DND-41 (cell line): ENCODE results near the gene ADAMTS16.

Experiments
- ATAC-seq: fragments of 200-7000 bp; cut with Tn5 transposase; 3 replicates; pipeline ENCODE4 v1.9.1; 2021; ENCODE audit warnings: low read depth; ENCODE audit not compliant: insufficient read depth
- DNase-seq: peaks from one replicate; pipeline ENCODE4 v3.0.0-alpha.2; 2020
- H2AFZ ChIP-seq: 2 replicates; pipeline ENCODE4 v1.6.0; 2012; ENCODE audit warnings: low read depth, low read length
- H3K27ac ChIP-seq: 2 replicates; pipeline ENCODE4 v1.5.1; 2012; ENCODE audit warnings: low read length, inconsistent platforms
- H3K27me3 ChIP-seq: fragments of 200-600 bp; sonication (generic); 2 replicates; pipeline ENCODE4 v1.6.0; 2012; ENCODE audit warnings: low read length, mild to moderate bottlenecking, inconsistent platforms; ENCODE audit not compliant: insufficient read depth, poor library complexity
- H3K36me3 ChIP-seq: 2 replicates; pipeline ENCODE4 v1.5.1; 2012; ENCODE audit warnings: low read length, inconsistent platforms; ENCODE audit not compliant: insufficient read depth
- H3K4me1 ChIP-seq: 2 replicates; pipeline ENCODE4 v1.5.1; 2012; ENCODE audit warnings: mild to moderate bottlenecking, low read length; ENCODE audit not compliant: insufficient read depth
- H3K4me2 ChIP-seq: 2 replicates; pipeline ENCODE4 v1.6.0; 2012; ENCODE audit warnings: mild to moderate bottlenecking, moderate library complexity, low read length, inconsistent platforms; ENCODE audit not compliant: insufficient read depth
- H3K4me3 ChIP-seq, 2 experiments: fragments of 200-600 bp in 1 of 2; shearing (Covaris generic) in 1 of 2; 2 replicates each; pipeline ENCODE4 v1.5.1; 2012 to 2016; ENCODE audit warnings: inconsistent platforms in 2 of 2, low read length in 2 of 2, mild to moderate bottlenecking in 2 of 2, low read depth in 1 of 2, moderate library complexity in 1 of 2
- H3K79me2 ChIP-seq: 2 replicates; pipeline ENCODE4 v1.6.0; 2012; ENCODE audit warnings: low read length, inconsistent platforms; ENCODE audit not compliant: insufficient read depth
- H3K9ac ChIP-seq: 2 replicates; pipeline ENCODE4 v1.6.0; 2012; ENCODE audit warnings: low read depth, mild to moderate bottlenecking, inconsistent platforms, low read length, moderate library complexity
- H3K9me3 ChIP-seq: 2 replicates; pipeline ENCODE4 v1.5.1; 2012; ENCODE audit warnings: low read length, moderate library complexity, mild to moderate bottlenecking, inconsistent platforms; ENCODE audit not compliant: insufficient read depth, severe bottlenecking
- H4K20me1 ChIP-seq: 2 replicates; pipeline ENCODE4 v1.6.0; 2012; ENCODE audit warnings: low read length; ENCODE audit not compliant: insufficient read depth
- EZH2 ChIP-seq: IDR thresholded peaks from 3 replicates; pipeline ENCODE4 v1.6.1; 2012; ENCODE audit warnings: borderline replicate concordance, low read depth, mild to moderate bottlenecking, moderate library complexity, low read length, inconsistent platforms; ENCODE audit not compliant: severe bottlenecking
- TF ChIP-seq, protein P1 (sequence below): IDR thresholded peaks from 2 replicates; pipeline ENCODE4 v1.5.1; 2012; ENCODE audit warnings: borderline replicate concordance, low read length, moderate library complexity, mild to moderate bottlenecking; ENCODE audit not compliant: poor library complexity, severe bottlenecking; ENCODE audit errors: extremely low read depth

The ADAMTS16 gene

DNA sequence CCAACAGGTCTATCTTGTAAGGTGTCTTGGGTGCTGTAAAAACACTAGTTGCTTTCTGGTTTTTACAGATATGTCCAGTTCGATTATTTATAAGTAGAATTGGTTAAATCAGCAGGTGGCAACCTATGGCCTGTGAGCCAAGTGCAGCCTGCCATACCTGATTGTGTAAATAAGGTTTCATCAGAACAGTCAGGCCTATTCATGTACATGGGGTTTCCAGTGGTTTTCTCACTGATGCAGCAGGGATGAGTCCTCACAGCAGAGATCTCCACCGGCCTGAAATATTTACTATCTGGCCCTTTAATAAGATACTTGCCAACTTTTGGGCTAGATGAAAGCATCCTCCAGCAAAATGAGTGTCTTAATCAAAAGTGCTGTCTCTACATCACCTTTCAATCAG, 149.4 kb downstream of the ADAMTS16 start:
- Histone ChIP-seq H3K79me2 (no peaks in the 10 kb centered on the region), H3K9me3 (no peaks in the 10 kb centered on the region), H3K9ac (no peak overlapping the region), H4K20me1 (no peaks in the 10 kb centered on the region), H3K27ac (no peak overlapping the region), H3K27me3 (no peaks in the 10 kb centered on the region), H3K4me3 (no peak overlapping the region), H3K36me3 (no peaks in the 10 kb centered on the region), H2AFZ (no peak overlapping the region), H3K4me1 (no peaks in the 10 kb centered on the region), H3K4me2 (no peak overlapping the region)
- ATAC-seq: no peak
- DNase-seq: no peak
- TF ChIP-seq, protein P1, sequence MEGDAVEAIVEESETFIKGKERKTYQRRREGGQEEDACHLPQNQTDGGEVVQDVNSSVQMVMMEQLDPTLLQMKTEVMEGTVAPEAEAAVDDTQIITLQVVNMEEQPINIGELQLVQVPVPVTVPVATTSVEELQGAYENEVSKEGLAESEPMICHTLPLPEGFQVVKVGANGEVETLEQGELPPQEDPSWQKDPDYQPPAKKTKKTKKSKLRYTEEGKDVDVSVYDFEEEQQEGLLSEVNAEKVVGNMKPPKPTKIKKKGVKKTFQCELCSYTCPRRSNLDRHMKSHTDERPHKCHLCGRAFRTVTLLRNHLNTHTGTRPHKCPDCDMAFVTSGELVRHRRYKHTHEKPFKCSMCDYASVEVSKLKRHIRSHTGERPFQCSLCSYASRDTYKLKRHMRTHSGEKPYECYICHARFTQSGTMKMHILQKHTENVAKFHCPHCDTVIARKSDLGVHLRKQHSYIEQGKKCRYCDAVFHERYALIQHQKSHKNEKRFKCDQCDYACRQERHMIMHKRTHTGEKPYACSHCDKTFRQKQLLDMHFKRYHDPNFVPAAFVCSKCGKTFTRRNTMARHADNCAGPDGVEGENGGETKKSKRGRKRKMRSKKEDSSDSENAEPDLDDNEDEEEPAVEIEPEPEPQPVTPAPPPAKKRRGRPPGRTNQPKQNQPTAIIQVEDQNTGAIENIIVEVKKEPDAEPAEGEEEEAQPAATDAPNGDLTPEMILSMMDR: no peak
- TF ChIP-seq EZH2: no peak

DNA sequence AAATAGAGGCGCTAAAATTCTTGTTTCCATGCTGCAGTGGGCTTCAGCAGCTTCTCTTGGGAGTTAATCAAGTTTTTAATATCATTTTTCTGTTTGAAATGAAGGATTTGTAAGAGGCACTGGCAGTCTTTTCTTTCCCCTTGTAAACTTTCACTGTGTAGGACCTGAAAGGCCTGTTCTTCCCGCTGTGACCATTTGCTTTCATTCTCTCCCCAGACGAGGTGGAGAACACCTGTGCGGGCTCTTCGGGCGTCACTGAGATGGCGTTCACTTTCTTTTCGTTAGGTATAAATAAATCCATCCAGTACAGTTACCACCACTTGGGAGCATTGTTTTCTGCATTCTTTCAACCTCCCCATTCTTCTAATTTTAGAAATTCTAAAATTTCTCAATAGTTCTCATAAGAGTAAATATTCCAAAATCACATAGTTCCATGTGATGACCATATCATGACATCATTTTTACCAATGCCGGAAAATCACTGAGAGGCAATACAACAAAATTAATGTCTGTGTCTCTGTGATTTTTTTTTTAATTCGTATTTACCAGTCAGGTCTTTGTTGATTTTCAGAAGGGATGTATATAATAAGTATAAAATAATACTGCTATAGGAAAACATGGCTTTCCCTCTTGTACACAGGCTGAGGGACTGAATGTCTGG, 150.7 kb downstream of the ADAMTS16 start:
- Histone ChIP-seq H3K9ac (no peak overlapping the region), H3K27me3 (peaks cover 6% of the 10 kb centered on the region), H3K4me3 (no peak overlapping the region), H3K9me3 (no peaks in the 10 kb centered on the region), H4K20me1 (no peaks in the 10 kb centered on the region), H3K79me2 (no peaks in the 10 kb centered on the region), H2AFZ (no peak overlapping the region), H3K4me2 (no peak overlapping the region), H3K4me1 (no peaks in the 10 kb centered on the region), H3K36me3 (no peaks in the 10 kb centered on the region), H3K27ac (no peak overlapping the region)
- ATAC-seq: no peak
- no peak for DNase-seq
- TF ChIP-seq EZH2: no peak
- TF ChIP-seq, protein P1: no peak

DNA sequence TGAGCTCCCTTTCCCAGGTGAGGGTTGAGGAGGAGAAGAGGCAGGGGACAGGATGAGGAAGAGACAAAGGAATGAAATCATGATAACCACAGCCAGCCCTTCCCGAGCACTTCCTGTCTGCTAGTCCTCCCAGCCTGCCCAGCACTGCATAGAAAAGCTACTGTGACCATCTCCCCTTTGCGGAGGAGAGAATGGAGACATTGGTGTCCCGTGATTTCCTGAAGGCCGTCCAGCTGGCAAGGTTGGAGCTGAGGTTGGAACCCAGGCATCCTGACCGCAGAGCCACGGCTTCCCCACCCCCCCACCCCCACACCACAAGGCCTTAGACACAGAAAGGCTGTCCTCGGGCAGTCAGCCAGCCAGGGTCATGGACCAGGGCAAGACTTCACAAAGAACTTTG, 151.2 kb downstream of the ADAMTS16 start:
- Histone ChIP-seq H3K27ac (no peak overlapping the region), H4K20me1 (no peaks in the 10 kb centered on the region), H3K4me2 (no peak overlapping the region), H3K4me1 (no peaks in the 10 kb centered on the region), H3K79me2 (no peaks in the 10 kb centered on the region), H3K36me3 (no peaks in the 10 kb centered on the region), H3K27me3 (peaks cover 9% of the 10 kb centered on the region), H3K9me3 (no peaks in the 10 kb centered on the region), H3K4me3 (no peak overlapping the region), H3K9ac (no peak overlapping the region), H2AFZ (no peak overlapping the region)
- TF ChIP-seq, protein P1: no peak
- no peak for TF ChIP-seq EZH2
- ATAC-seq (no peak), DNase-seq (no peak)

DNA sequence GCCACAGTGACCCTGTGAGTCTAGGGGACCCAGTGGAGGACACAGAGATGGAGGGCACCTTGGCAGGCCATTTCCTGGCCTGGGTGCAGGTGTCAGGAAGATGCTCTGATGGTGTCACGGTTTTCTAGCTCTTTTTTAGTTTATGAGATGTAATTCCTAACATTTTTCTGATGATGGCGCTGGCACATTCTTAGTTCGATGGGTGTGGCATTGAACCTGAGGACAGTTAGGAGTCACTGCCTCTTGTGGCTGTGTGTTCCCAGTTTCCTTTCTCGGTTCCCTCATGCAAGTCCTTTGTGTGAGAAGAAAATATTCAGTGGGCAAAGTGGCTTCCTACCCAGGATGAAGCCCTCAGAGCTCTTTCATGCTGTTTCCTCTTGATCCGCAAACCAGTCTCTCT, 152.9 kb downstream of the ADAMTS16 start:
- no peaks in the 10 kb centered on the region for H3K4me1 ChIP-seq
- TF ChIP-seq, protein P1: no peak
- TF ChIP-seq EZH2: no peak
- no peak overlapping the region for H3K9ac ChIP-seq
- DNase-seq: no peak
- H3K27me3 ChIP-seq: peaks cover 9% of the 10 kb centered on the region
- H3K79me2 ChIP-seq: no peaks in the 10 kb centered on the region
- no peaks in the 10 kb centered on the region for H3K9me3 ChIP-seq
- no peak overlapping the region for H2AFZ ChIP-seq
- ATAC-seq: no peak
- H4K20me1 ChIP-seq: no peaks in the 10 kb centered on the region
- H3K36me3 ChIP-seq: no peaks in the 10 kb centered on the region
- H3K27ac ChIP-seq: no peak overlapping the region
- no peak overlapping the region for H3K4me2 ChIP-seq
- H3K4me3 ChIP-seq: no peak overlapping the region
